Nephron (organoid): ENCODE results near the gene IGF2R.
A peak's percentile ranks its signal among the peaks of the same experiment; 100 is the strongest.

Experiments
- H3K27ac Mint-ChIP-seq, 3 experiments: 2 replicates each; pipeline ENCODE4 v1.8.0; 2020; ENCODE audit warnings: mixed read lengths in 3 of 3, mild to moderate bottlenecking in 2 of 3, moderate library complexity in 1 of 3
- H3K27me3 Mint-ChIP-seq: 2 replicates; pipeline ENCODE4 v1.8.0; 2021; ENCODE audit warnings: low read depth, mild to moderate bottlenecking, moderate library complexity, mixed read lengths
- H3K36me3 Mint-ChIP-seq: 2 replicates; pipeline ENCODE4 v1.8.0; 2020; ENCODE audit warnings: low read depth, mixed read lengths
- H3K4me1 Mint-ChIP-seq: 2 replicates; pipeline ENCODE4 v1.8.0; 2020; ENCODE audit warnings: mixed read lengths
- H3K4me3 Mint-ChIP-seq, 3 experiments: 2 replicates each; pipeline ENCODE4 v1.8.0; 2020; ENCODE audit warnings: mild to moderate bottlenecking in 3 of 3, mixed read lengths in 3 of 3, moderate library complexity in 2 of 3
- H3K9me3 Mint-ChIP-seq: 2 replicates; pipeline ENCODE4 v1.8.0; 2020; ENCODE audit warnings: mixed read lengths
- CTCF ChIP-seq, 3 experiments: fragments of 200-600 bp; sonication (generic); IDR thresholded peaks; one replicate each; pipeline ENCODE4 v1.5.0; 2021; ENCODE audit warnings: antibody characterized with exemption in 3 of 3; ENCODE audit not compliant: unreplicated experiment in 3 of 3

Gene IGF2R

DNA sequence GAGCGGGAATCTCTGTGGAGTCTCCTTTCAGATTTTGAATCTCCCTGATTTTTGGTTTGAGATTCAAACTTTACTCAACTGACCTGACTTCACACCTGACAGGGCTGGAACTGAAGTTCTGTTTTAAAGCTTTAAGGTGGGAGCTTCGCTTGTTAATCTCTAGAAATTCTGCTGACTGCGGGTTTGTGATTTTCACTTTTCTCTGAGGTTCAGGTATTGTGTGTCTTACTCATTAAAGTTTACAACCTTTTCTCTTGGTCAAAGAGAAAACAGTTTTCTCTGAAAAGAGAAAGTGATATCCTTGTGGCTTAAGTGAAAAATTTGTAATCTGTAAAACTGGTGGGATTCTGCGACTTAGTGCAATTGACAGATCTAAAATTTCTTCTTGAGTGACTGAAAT, 20.7 kb upstream of the IGF2R start:
- Mint-ChIP-seq H3K27me3 (peaks cover 6% of the 10 kb centered on the region), H3K9me3 (peaks cover 14% of the 10 kb centered on the region), H3K4me1 (peaks cover 23% of the 10 kb centered on the region), H3K36me3 (no peaks in the 10 kb centered on the region), H3K4me3 (no peak overlapping the region), H3K27ac (no peak overlapping the region)
- TF ChIP-seq CTCF (IDR thresholded peaks at IDR 0.05; ENCODE audit: unreplicated experiment in 3 of 3), result no peak

- Mint-ChIP-seq H3K27ac (peak overlapping the region in 1 of 3 experiments; percentile 6), H3K27me3 (peaks cover 6% of the 10 kb centered on the region), H3K9me3 (no peaks in the 10 kb centered on the region), H3K4me3 (no peak overlapping the region), H3K4me1 (peaks cover 16% of the 10 kb centered on the region), H3K36me3 (no peaks in the 10 kb centered on the region)
- TF ChIP-seq CTCF (IDR thresholded peaks at IDR 0.05; ENCODE audit: unreplicated experiment in 3 of 3), result no peak
Measured at GRCh38 chr6:159951772-159952171, 17.1 kb upstream of the IGF2R start.

DNA sequence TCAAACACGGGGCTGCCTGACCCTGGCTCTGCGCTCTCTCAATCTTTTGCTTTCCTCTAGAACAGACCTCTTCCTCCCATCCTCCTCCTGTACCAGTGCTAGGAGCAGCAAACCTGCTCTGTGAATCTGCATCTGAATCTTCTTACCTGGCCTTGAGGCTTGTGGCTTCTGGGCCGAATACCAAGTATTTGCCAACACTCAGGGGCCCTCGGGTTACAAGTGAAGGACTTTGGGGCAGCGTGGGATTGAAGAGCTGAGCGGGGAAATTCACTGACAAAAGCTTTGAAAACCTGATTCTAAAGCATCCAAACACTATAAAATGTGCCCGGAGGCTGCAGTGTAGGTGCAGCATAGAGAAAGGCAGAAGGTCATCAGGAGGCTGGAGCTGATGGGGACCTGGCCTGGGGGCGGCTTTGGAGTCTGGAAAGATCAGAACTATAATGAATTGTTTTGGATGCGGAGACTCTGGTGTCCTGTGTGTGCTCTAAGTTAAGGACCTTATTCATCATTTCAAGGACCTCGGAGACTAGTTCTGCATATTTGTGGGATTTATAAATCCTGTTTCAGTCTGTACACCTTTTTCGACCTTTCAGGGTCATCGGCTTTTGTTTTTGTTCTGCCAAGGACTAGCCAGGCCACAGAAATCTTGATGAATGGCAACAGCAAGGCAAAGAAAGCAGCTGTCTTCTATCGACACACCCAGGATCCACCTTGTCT, 16.4 kb upstream of the IGF2R start:
- no peaks in the 10 kb centered on the region for H3K36me3 Mint-ChIP-seq
- no peaks in the 10 kb centered on the region for H3K9me3 Mint-ChIP-seq
- H3K27ac Mint-ChIP-seq, result peak overlapping the region in 2 of 3 experiments; percentile 6 to 12
- no peak for TF ChIP-seq CTCF (IDR thresholded peaks at IDR 0.05; ENCODE audit: unreplicated experiment in 3 of 3)
- H3K4me3 Mint-ChIP-seq, result no peak overlapping the region
- peaks cover 16% of the 10 kb centered on the region for H3K4me1 Mint-ChIP-seq
- peaks cover 6% of the 10 kb centered on the region for H3K27me3 Mint-ChIP-seq

DNA sequence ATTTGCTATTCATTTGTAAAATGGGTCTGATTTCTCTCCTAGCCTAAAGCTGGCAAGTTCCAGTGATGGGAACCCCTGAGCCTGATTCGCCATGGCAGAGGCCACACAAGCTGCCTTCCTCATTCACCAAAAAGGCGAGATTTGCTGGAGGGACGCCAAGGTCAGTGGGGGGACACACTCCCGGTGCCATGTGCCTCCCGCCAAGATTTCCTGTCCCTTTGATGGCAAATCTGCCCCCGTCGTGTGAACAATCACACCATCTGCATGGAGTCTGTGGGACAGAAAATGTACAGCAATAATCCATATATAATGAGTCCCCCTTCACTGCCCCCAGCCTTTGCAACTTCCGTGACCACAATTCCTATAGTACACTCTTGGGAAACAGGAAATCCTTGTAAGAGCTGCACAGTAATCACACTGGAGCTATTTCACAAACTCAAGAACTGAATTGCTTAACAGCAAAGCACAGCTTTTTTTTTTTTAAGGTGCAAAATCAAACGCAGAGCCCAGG, 15.7 kb upstream of the IGF2R start:
- no peak for TF ChIP-seq CTCF (IDR thresholded peaks at IDR 0.05; ENCODE audit: unreplicated experiment in 3 of 3)

DNA sequence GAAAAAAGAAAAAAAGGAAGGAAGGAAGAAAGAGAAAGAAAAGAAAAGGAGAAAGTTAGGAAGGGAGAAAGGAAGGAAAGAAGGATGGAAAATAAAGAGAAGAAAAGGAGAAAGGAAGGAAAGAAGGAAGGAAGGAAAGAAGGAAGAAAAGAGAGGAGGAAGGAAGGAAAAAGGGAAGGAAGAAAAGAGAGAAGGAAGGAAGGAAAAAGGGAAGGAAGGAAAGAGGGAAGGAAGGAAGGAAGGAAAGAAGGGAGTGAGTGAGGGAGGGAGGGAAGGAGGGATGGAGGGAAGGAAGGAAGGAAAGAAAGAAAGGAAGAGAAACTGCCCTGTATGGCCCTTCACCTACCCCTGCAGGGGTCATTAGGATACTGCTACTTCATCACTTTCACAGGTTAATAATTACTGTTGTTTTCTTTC, 12.9 kb upstream of the IGF2R start:
- H3K9me3 Mint-ChIP-seq, result no peaks in the 10 kb centered on the region
- TF ChIP-seq CTCF (IDR thresholded peaks at IDR 0.05; ENCODE audit: unreplicated experiment in 3 of 3), result no peak
- H3K4me3 Mint-ChIP-seq, result no peak overlapping the region

More for the DNA sequence above, 15.7 kb upstream of the IGF2R start:
- Mint-ChIP-seq H3K27ac (peak overlapping the region; percentile 50 to 76 (median 70)), H3K4me1 (peaks cover 16% of the 10 kb centered on the region), H3K36me3 (no peaks in the 10 kb centered on the region), H3K4me3 (peak overlapping the region in 2 of 3 experiments; percentile 8 to 26), H3K27me3 (peaks cover 6% of the 10 kb centered on the region), H3K9me3 (no peaks in the 10 kb centered on the region)

More for the DNA sequence above, 12.9 kb upstream of the IGF2R start:
- peaks cover 32% of the 10 kb centered on the region for H3K4me1 Mint-ChIP-seq
- peaks cover 3% of the 10 kb centered on the region for H3K27me3 Mint-ChIP-seq
- peak overlapping the region in 1 of 3 experiments; percentile 12 for H3K27ac Mint-ChIP-seq
- H3K36me3 Mint-ChIP-seq, result no peaks in the 10 kb centered on the region
